HUES48 (cell line): ENCODE results near the gene FBN3.

Experiments used
- H3K27ac ChIP-seq: one replicate; pipeline ENCODE4 v1.7.0; 2013; ENCODE audit warnings: low read depth, low read length, inconsistent platforms
- H3K27me3 ChIP-seq: 2 replicates; pipeline ENCODE4 v1.6.1; 2013; ENCODE audit warnings: mild to moderate bottlenecking, low read length; ENCODE audit not compliant: control insufficient read depth, insufficient read depth
- H3K36me3 ChIP-seq: 2 replicates; pipeline ENCODE4 v1.6.1; 2013; ENCODE audit warnings: low read length; ENCODE audit not compliant: control insufficient read depth, insufficient read depth
- H3K4me1 ChIP-seq: 2 replicates; pipeline ENCODE4 v1.6.1; 2013; ENCODE audit warnings: mild to moderate bottlenecking, low read length; ENCODE audit not compliant: control insufficient read depth, insufficient read depth
- H3K4me3 ChIP-seq: 2 replicates; pipeline ENCODE4 v1.5.1; 2013; ENCODE audit warnings: mild to moderate bottlenecking, low read depth, low read length
- H3K9ac ChIP-seq: 2 replicates; pipeline ENCODE4 v1.6.1; 2013; ENCODE audit warnings: mild to moderate bottlenecking, low read depth, low read length, moderate library complexity
- H3K9me3 ChIP-seq: 2 replicates; pipeline ENCODE4 v1.6.1; 2013; ENCODE audit warnings: low read length; ENCODE audit not compliant: control insufficient read depth, insufficient read depth

FBN3 gene

GRCh38 chr19:8149261-8150094 is at the start of gene FBN3:
FBN3 (minus strand) TSS chr19:8149592; CDS start chr19:8147480, 2,112 bp downstream.
- Histone ChIP-seq H3K27me3 (no peaks in the 10 kb centered on the region), H3K9ac (peak within 1 kb of the TSS; percentile 74; the same call in 1 of the 2 replicates), H3K9me3 (no peaks in the 10 kb centered on the region), H3K36me3 (peaks cover 4% of the 10 kb centered on the region; the same call in 1 of the 2 replicates), H3K27ac (peak within 1 kb of the TSS; percentile 93), H3K4me1 (peaks cover 13% of the 10 kb centered on the region), H3K4me3 (peak within 1 kb of the TSS; percentile 77)

GRCh38 chr19:8196271-8196927 is 47.0 kb upstream of the FBN3 start:
- peak overlapping the region; percentile 0 for H3K27ac ChIP-seq

GRCh38 chr19:8194528-8195267 is 45.3 kb upstream of the FBN3 start:
- Histone ChIP-seq H3K9ac (no peak overlapping the region), H3K4me1 (peaks cover 7% of the 10 kb centered on the region), H3K27ac (peak overlapping the region; percentile 27), H3K4me3 (no peak overlapping the region), H3K27me3 (no peaks in the 10 kb centered on the region), H3K9me3 (no peaks in the 10 kb centered on the region), H3K36me3 (no peaks in the 10 kb centered on the region)

More at GRCh38 chr19:8196271-8196927, 47.0 kb upstream of the FBN3 start:
- H3K9me3 ChIP-seq, result no peaks in the 10 kb centered on the region
- H3K27me3 ChIP-seq, result no peaks in the 10 kb centered on the region
- no peak overlapping the region for H3K9ac ChIP-seq
- H3K4me3 ChIP-seq, result no peak overlapping the region
- no peaks in the 10 kb centered on the region for H3K36me3 ChIP-seq
- peaks cover 7% of the 10 kb centered on the region for H3K4me1 ChIP-seq

GRCh38 chr19:8192221-8192820 is 42.9 kb upstream of the FBN3 start:
- H3K9ac ChIP-seq, result no peak overlapping the region
- no peaks in the 10 kb centered on the region for H3K27me3 ChIP-seq
- no peak overlapping the region for H3K4me3 ChIP-seq
- no peak overlapping the region for H3K27ac ChIP-seq
- H3K4me1 ChIP-seq, result peaks cover 7% of the 10 kb centered on the region
- no peaks in the 10 kb centered on the region for H3K9me3 ChIP-seq
- no peaks in the 10 kb centered on the region for H3K36me3 ChIP-seq

GRCh38 chr19:8185343-8186068 is 36.1 kb upstream of the FBN3 start:
- Histone ChIP-seq H3K27ac (no peak overlapping the region), H3K36me3 (no peaks in the 10 kb centered on the region), H3K4me1 (no peaks in the 10 kb centered on the region)

GRCh38 chr19:8184274-8184673 is 34.9 kb upstream of the FBN3 start:
- no peaks in the 10 kb centered on the region for H3K27me3 ChIP-seq
- H3K27ac ChIP-seq, result no peak overlapping the region
- H3K4me1 ChIP-seq, result no peaks in the 10 kb centered on the region
- H3K9me3 ChIP-seq, result no peaks in the 10 kb centered on the region
- no peak overlapping the region for H3K9ac ChIP-seq
- H3K4me3 ChIP-seq, result no peak overlapping the region
- H3K36me3 ChIP-seq, result no peaks in the 10 kb centered on the region

More at GRCh38 chr19:8185343-8186068, 36.1 kb upstream of the FBN3 start:
- no peaks in the 10 kb centered on the region for H3K27me3 ChIP-seq
- no peak overlapping the region for H3K9ac ChIP-seq
- no peaks in the 10 kb centered on the region for H3K9me3 ChIP-seq
- H3K4me3 ChIP-seq, result no peak overlapping the region

- Histone ChIP-seq H3K9ac (no peak overlapping the region), H3K36me3 (no peaks in the 10 kb centered on the region), H3K4me3 (no peak overlapping the region), H3K9me3 (no peaks in the 10 kb centered on the region), H3K27me3 (no peaks in the 10 kb centered on the region), H3K27ac (no peak overlapping the region), H3K4me1 (no peaks in the 10 kb centered on the region)
Observed at GRCh38 chr19:8180018-8180417, 30.6 kb upstream of the FBN3 start.

- no peak overlapping the region for H3K27ac ChIP-seq
- no peak overlapping the region for H3K4me3 ChIP-seq
- no peaks in the 10 kb centered on the region for H3K36me3 ChIP-seq
Observed at GRCh38 chr19:8174706-8175105, 25.3 kb upstream of the FBN3 start.

GRCh38 chr19:8168537-8168936 is 19.1 kb upstream of the FBN3 start:
- H3K9ac ChIP-seq, result no peak overlapping the region

More at GRCh38 chr19:8174706-8175105, 25.3 kb upstream of the FBN3 start:
- Histone ChIP-seq H3K9ac (no peak overlapping the region), H3K4me1 (no peaks in the 10 kb centered on the region), H3K27me3 (no peaks in the 10 kb centered on the region), H3K9me3 (no peaks in the 10 kb centered on the region)

GRCh38 chr19:8167985-8168384 is 18.6 kb upstream of the FBN3 start:
- H3K27me3 ChIP-seq, result no peaks in the 10 kb centered on the region
- no peaks in the 10 kb centered on the region for H3K9me3 ChIP-seq
- H3K4me3 ChIP-seq, result no peak overlapping the region
- H3K4me1 ChIP-seq, result peaks cover 5% of the 10 kb centered on the region
- H3K27ac ChIP-seq, result no peak overlapping the region
- H3K36me3 ChIP-seq, result no peaks in the 10 kb centered on the region
- H3K9ac ChIP-seq, result no peak overlapping the region

More at GRCh38 chr19:8168537-8168936, 19.1 kb upstream of the FBN3 start:
- no peaks in the 10 kb centered on the region for H3K9me3 ChIP-seq
- no peak overlapping the region for H3K4me3 ChIP-seq
- no peak overlapping the region for H3K27ac ChIP-seq
- H3K27me3 ChIP-seq, result no peaks in the 10 kb centered on the region
- H3K36me3 ChIP-seq, result no peaks in the 10 kb centered on the region
- H3K4me1 ChIP-seq, result peaks cover 2% of the 10 kb centered on the region
